Endometrial microvascular endothelial cells (primary cell): ENCODE results near the gene ASB2. TPM values are rescaled to one million over a fixed set of nuclear protein-coding genes. Genes with fewer than 3 reads are reported as not detected.

Experiments
- in situ Hi-C: cut with HindIII; loops from 2 replicates; pipeline ENCODE4 v1.10.0; 2017; ENCODE audit warnings: low sequenced_read_pairs, low pct_unique_long_range_greater_than_20kb; ENCODE audit errors: inconsistent ontology term
- total RNA-seq: library from RNA; depleted of rRNA; stranded (reverse); fragments of >200 nt; gene quantifications from one replicate; pipeline ENCODE4 v1.2.3, GENCODE V29; 2015; ENCODE audit errors: inconsistent ontology term

The ASB2 gene
- total RNA-seq, 1 donor from 2014 or later, result not detected

GRCh38 chr14:93939304-93940229 is 36.8 kb downstream of the ASB2 start:
- in situ Hi-C loops, result no loop called here

DNA sequence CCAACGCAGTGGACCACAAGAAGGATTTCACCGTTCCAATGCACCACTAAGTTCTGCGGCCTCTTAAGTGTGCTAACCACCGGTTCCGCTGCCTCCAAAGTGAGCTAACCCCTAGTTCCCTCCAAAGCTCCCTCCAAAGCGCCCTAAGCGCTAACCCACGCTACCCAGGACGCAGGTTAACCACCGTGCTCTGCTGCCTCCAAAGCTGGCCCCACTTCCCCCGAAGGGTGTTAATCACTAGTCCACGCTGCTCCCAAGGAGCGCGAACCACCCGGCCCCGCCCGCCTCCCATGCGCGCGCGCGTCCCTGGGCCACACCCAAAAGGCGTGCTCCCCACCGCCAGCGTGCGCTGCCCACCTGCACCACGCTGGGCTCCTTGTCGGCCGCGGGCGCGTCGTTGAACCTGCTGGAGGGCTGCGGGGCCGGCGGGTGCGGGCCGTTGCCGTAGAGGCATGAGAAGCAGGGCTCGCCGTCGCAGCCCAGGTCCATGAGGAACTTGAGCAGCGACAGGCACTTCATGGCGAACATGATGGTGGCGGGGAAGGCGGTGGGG is 37.5 kb downstream of the ASB2 start:
- in situ Hi-C loops, result no loop called here

GRCh38 chr14:93937519-93937918 is 38.9 kb downstream of the ASB2 start:
- in situ Hi-C loops, result no loop called here

GRCh38 chr14:93936926-93937325 is 39.4 kb downstream of the ASB2 start:
- in situ Hi-C loops, result no loop called here

DNA sequence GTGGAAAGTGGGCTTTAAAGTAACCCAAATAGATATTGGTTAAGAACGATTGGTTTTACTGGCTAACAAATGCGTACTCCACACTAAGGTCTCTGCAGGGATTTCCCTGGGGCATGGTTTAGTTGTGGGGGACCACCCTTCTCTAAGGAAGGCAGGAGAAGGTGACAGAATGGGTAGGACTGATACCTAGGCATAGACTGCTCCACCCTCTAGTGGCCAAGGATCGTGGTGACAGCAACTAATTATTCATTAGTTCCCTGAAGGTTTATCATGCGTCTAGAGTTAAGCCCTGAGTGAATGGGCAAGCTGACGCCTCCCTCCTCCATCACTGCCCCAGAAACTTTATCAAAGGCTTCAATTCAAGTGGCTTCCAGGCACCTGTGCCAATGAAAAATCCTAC is 40.1 kb downstream of the ASB2 start:
- in situ Hi-C loops, result no loop called here

DNA sequence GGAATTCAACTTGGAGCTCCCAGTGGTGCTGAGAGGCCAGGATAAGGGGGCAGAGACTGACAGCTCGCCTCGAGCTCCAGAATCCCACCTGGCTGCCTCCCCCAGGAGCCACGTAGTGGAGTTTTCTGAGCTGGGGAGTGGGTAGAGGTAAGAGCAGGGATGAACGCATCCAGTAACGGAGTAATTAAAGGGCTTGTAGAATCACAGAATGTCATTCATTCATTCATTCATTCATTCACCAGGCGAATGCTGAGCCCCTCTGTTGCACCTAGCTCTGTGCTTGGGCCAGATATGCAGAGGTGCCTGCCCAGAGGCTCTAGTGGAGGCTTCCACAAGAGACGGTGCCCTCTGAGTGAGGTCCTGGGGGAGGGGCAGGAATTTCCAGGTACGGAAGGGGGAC is 41.2 kb downstream of the ASB2 start:
- in situ Hi-C loops, result no loop called here

DNA sequence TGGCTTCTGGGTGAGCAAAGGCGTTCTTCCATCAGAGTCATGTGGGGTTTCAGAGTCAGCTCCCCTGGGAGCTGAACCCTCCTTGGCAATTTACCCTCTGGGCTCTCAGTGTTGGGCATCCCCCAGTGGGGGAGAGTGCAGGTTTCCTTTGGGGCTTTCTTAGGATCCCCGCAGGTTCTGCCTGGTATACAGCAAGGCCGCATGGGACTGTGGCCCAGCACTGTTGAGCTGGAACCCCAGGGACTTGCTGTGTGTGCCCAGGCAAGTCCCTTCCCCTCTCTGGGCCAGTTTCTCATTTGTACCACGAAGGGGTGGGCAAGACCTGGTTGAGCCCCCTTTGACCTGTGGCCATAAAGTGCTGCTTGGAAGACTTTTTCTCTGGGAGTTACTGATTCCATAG is 43.7 kb downstream of the ASB2 start:
- in situ Hi-C loops, result no loop called here

GRCh38 chr14:93930989-93931307 is 45.4 kb downstream of the ASB2 start:
- in situ Hi-C loops, result no loop called here

- in situ Hi-C loops, result no loop called here
Measured at GRCh38 chr14:93930296-93930988, 45.9 kb downstream of the ASB2 start.

GRCh38 chr14:93929657-93930056 is 46.7 kb downstream of the ASB2 start:
- in situ Hi-C loops, result no loop called here

DNA sequence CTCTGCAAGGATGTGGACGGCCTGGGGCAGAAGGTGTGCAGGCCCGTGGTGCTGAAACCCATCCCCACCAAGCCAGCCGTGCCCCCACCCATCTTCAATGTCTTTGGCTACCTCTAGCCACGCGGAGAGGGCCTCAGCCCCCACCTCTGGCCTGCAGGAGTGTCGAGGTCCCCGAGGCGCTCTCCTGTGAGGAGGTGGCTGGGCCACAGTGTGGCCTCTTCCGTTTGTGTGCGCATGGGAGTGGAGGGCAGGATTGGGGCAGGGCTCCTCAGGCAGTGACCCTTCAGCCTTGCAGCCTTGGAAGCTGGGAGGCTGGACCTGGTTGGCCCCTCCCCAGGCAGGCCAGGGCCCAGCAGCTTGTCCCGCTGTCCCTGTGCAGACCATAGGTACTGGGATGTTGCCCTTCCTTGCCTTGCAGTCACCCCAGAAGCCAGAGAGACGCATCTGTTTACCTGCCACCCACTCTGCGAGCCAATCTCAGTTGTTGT is 47.3 kb downstream of the ASB2 start:
- in situ Hi-C loops, result no loop called here

DNA sequence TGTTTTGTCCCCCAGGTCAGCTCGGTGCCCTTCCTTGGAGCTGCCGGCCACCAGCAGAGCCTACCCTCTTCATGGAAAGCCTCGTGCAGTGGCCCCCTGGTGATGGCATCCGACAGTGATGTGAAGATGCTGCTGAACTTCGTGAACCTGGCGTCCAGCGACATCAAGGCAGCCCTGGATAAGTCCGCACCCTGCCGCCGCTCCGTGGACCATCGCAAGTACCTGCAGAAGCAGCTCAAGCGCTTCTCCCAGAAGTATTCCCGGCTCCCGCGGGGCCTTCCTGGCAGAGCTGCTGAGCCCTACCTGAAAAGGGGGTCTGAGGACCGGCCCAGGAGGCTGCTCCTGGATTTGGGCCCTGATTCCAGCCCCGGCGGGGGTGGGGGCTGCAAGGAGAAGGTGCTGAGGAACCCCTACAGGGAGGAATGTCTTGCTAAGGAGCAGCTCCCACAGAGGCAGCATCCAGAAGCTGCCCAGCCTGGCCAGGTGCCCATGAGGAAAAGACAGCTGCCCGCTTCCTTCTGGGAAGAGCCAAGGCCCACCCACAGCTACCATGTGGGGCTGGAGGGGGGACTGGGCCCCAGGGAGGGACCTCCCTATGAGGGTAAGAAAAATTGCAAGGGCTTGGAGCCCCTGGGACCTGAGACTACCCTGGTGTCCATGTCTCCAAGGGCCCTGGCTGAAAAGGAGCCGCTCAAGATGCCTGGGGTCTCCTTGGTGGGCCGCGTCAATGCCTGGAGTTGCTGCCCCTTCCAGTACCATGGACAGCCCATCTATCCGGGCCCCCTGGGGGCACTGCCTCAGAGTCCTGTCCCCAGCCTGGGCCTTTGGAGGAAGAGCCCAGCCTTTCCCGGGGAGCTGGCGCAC is 48.0 kb downstream of the ASB2 start:
- in situ Hi-C loops, result no loop called here

- in situ Hi-C loops, result no loop called here
Measured at GRCh38 chr14:93927800-93928145, 48.6 kb downstream of the ASB2 start.

DNA sequence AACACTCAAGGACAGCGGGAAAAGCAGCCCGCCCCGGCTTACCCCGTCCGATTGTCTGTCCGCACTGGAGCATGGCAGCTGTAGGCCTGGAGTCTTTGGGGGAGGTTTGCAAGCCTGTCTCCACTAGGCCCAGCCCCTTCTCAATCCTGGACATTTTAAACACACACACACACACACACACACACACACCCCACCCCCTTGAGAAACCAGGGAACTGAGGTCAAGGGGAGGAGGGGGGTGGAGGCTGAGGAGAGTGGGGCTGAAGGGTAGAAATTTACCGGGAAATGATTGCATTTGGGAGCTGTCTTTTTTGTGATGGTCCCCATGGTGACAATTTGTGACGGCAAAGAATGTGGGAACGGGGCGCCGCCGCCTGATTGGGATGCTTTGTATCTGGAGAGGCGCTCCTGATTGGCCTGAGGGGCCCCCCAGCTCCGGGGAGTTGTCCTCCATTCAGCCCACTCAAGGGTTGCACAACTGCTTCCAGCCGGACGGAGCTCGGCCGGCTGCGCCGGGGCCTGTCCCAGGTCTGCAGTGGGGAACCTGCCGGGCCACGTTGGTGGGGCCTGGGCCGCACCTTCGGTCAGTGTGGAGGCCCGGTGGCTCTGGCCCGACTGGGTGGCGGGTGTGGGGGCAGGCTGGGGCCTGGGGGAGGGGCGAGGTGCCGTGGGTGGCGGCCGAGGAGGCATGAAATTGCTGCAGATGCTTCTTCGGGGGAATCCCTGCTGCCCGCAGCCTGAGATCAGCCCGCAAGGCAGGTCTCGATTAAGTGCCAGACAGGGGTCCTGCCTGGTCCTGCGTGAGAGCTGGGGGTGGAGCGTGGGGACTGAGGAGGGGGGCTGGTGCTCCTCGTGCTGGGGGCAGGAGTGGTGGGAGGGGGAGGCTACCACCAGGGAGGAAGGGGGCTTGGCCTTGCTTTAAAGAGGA is 49.2 kb downstream of the ASB2 start, which contains the start of gene FAM181A:
FAM181A (plus strand) TSS at position 472 of the 927 bp plus-strand sequence. CDS start 942 bp downstream, outside the sequence.
- in situ Hi-C loops, result no loop called here

DNA sequence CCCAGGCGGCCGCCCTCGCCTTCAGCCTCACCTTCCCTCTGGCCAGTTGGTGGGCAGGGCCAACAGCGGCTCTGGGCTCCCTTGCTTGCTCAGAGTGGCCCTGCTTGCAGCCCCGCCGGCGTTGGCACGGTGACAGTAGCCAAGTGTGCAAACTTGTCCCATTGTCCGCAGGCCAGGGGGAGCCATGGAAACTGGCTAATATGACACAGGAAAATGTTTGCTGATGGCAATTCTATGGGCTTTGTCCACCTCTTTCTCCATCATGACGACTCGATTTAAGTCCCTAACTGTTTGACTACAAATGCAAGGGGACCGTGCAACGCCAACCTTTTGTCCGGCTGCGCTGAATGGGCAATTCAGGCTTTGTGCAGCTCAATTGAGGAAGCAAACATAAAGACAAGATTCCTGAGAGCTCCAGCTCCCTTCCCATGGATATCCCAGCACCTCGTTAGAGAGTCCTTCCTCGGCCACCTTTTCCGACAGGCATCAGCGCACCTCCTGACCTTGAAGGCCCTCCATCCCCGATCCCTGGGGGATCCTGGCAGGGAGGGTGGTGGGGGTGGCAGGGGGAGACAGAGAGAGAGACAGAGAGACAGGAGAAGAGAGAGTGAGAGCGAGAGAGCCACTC is 50.0 kb downstream of the ASB2 start:
- in situ Hi-C loops, result no loop called here

GRCh38 chr14:93925374-93925895 is 50.9 kb downstream of the ASB2 start:
- in situ Hi-C loops, result no loop called here

DNA sequence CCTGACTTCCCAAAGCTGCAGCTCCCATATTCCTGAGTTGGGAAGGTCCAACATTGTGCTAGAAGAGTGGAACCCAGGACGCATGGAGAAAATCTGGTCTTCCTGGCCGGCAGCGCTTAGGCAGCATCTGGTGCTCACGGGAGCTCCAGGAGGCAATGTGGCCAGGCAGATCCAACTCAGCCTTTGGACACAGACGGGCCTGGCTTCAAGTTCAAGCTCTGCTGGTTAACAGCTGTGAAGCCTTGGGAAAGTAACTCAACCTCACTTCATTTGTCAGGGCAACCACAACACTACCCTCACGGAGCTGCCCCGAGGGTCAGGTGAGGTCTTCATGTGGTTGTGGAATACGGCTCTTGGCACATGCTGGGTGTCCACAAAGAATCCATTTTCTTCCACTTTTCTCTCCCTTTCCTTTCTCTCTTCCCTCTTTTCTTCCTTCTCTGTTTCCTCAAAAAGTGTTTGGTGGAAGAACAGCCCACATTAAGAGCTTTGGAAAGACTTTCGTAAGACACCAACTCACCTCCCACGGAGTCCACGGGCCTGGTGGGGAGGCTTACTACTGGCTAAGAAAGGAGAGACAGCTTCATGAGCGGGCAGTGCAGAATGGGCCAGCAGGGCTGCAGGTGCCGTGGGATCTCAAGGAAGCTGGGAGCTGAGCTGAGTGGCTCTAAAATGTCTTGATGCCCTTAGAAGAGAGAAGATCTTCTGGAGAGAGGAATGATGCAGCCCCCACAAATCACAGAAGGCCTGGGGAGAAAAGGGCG is 51.6 kb downstream of the ASB2 start:
- in situ Hi-C loops, result no loop called here
